Transverse colon (tissue), 4 donors: ENCODE results near the gene PTGDR2. TPM values are rescaled to one million over a fixed set of nuclear protein-coding genes. Genes with fewer than 3 reads are reported as not detected.

Experiments used
- DNase-seq: peaks from one replicate; pipeline ENCODE4 v3.0.0-alpha.2; 2019
- H3K27ac ChIP-seq, 4 donors: fragments of 200-600 bp; sonication (generic); 2 replicates each; pipeline ENCODE4 v1.5.1; 2016 to 2018; ENCODE audit warnings: inconsistent platforms in 4 of 4
- H3K27me3 ChIP-seq: fragments of 200-600 bp; sonication (generic); 2 replicates; pipeline ENCODE4 v1.5.1; 2017; ENCODE audit warnings: inconsistent platforms
- H3K36me3 ChIP-seq, 4 donors: fragments of 200-600 bp; sonication (generic); 2 replicates each; pipeline ENCODE4 v1.5.1; 2017 to 2019; ENCODE audit warnings: inconsistent platforms in 4 of 4
- H3K4me1 ChIP-seq, 4 donors: fragments of 200-600 bp; sonication (generic); 2 replicates each; pipeline ENCODE4 v1.5.1; 2017 to 2020; ENCODE audit warnings: inconsistent platforms in 4 of 4
- H3K4me3 ChIP-seq, 4 donors: fragments of 200-600 bp; sonication (generic); 1 replicate in 1 of 4; 2 replicates in 3 of 4; pipeline versions ENCODE4 v1.5.1 to v1.6.1; 2017 to 2019; ENCODE audit warnings: inconsistent platforms in 4 of 4
- H3K9me3 ChIP-seq, 2 donors: fragments of 200-600 bp; sonication (generic); 2 replicates each; pipeline ENCODE4 v1.5.1; 2017 to 2019; ENCODE audit warnings: inconsistent platforms in 2 of 2
- CTCF ChIP-seq, 5 experiments: fragments of 200-600 bp in 3 of 5; fragments of 450-650 bp in 2 of 5; sonication (generic) in 3 of 5; IDR thresholded peaks; 1 replicate in 2 of 5; 2 replicates in 3 of 5; pipeline ENCODE4 v1.5.1; 2016 to 2017; ENCODE audit warnings: antibody characterized with exemption in 5 of 5, inconsistent platforms in 3 of 5, mild to moderate bottlenecking in 2 of 5, moderate library complexity in 1 of 5
- EP300 ChIP-seq: sonication (generic); formaldehyde crosslinking; IDR thresholded peaks from one replicate; pipeline ENCODE4 v1.6.1; 2017; ENCODE audit warnings: antibody characterized with exemption, low read depth
- POLR2A ChIP-seq: fragments of 450-650 bp; IDR thresholded peaks from one replicate; pipeline ENCODE4 v1.6.1; 2016; ENCODE audit warnings: antibody characterized with exemption, mild to moderate bottlenecking, moderate library complexity
- POLR2AphosphoS5 ChIP-seq, 3 donors: sonication (generic); formaldehyde crosslinking; IDR thresholded peaks; one replicate each; pipeline ENCODE4 v1.6.1; 2016; ENCODE audit warnings: antibody characterized with exemption in 3 of 3
- WGBS, 2 donors: methylation state at CpG; one replicate each; pipeline ENCODE4 v1.1.5; 2018; ENCODE audit warnings: low coverage in 1 of 2; 5-methylcytosine and 5-hydroxymethylcytosine counted together
- in situ Hi-C, 4 donors: fragments of 200-750 bp; cut with MboI; loops; one replicate each; pipeline versions ENCODE4 v1.15.0 to v1.15.1; 2017; ENCODE audit warnings: low sequenced_read_pairs in 3 of 4, low pct_ligation_motif_present in 1 of 4, low pct_unique_long_range_greater_than_20kb in 1 of 4
- intact Hi-C: fragments of 100-400 bp; cut with DNase I; formaldehyde crosslinking; loops from one replicate; pipeline ENCODE4 v1.15.1; 2023; ENCODE audit warnings: low total_unique reads
- total RNA-seq, 4 donors: library from RNA; depleted of rRNA; stranded (reverse); fragments of >200 nt; gene quantifications; one replicate each; pipeline ENCODE4 v1.1.0, GENCODE V29; 2016

PTGDR2 gene
- total RNA-seq, 4 donors from 2014 or later, result 3.5 to 36.6 (median 4.5) TPM; not detected in 1

- DNase-seq, result peak; percentile 60
- Histone ChIP-seq H3K27me3 (no peaks in the 10 kb centered on the region), H3K4me3 (no peak overlapping the region), H3K36me3 (peaks cover 0 to 5% (median 0%) of the 10 kb centered on the region in 4 donors), H3K4me1 (peaks cover 0 to 2% (median 0%) of the 10 kb centered on the region in 4 donors), H3K27ac (no peak overlapping the region), H3K9me3 (no peaks in the 10 kb centered on the region)
- in situ Hi-C loops (no loop called here), intact Hi-C loops (no loop called here)
- WGBS, 2 donors, result 56 to 60% methylated on average over 1 to 5 of the region's 5 CpGs
- no peak for TF ChIP-seq POLR2AphosphoS5 (IDR thresholded peaks at IDR 0.05)
- peak; percentile 31 to 65 (median 56) for TF ChIP-seq CTCF (IDR thresholded peaks at IDR 0.05)
- no peak for TF ChIP-seq POLR2A
These were observed 31.8 kb upstream of the PTGDR2 start for GRCh38 chr11:60887556-60887955.

- intact Hi-C loops (no loop called here), in situ Hi-C loops (no loop called here)
- peaks cover 0 to 6% (median 1%) of the 10 kb centered on the region in 4 donors for H3K4me1 ChIP-seq
- no peaks in the 10 kb centered on the region for H3K27me3 ChIP-seq
- WGBS, 2 donors, result 55 to 83% methylated on average over 4 to 8 of the region's 8 CpGs
- no peaks in the 10 kb centered on the region for H3K9me3 ChIP-seq
- H3K4me3 ChIP-seq, result no peak overlapping the region
- peak overlapping the region in 2 of 4 donors; percentile 5 to 13 for H3K27ac ChIP-seq
- H3K36me3 ChIP-seq, result no peaks in the 10 kb centered on the region
- DNase-seq, result no peak
- TF ChIP-seq POLR2A, result no peak
- TF ChIP-seq CTCF (IDR thresholded peaks at IDR 0.05), result no peak
- TF ChIP-seq POLR2AphosphoS5 (IDR thresholded peaks at IDR 0.05), result no peak
- no peak for TF ChIP-seq EP300
These were observed 25.0 kb upstream of the PTGDR2 start for GRCh38 chr11:60880643-60881282.

- in situ Hi-C loops, result no loop called here
- Histone ChIP-seq H3K9me3 (no peaks in the 10 kb centered on the region), H3K36me3 (no peaks in the 10 kb centered on the region), H3K27ac (peak overlapping the region in 2 of 4 donors; percentile 13 to 53), H3K27me3 (no peaks in the 10 kb centered on the region), H3K4me3 (no peak overlapping the region), H3K4me1 (peaks cover 0 to 6% (median 1%) of the 10 kb centered on the region in 4 donors)
- 88 to 100% methylated on average over 3 to 5 of the region's 5 CpGs for WGBS, 2 donors
- TF ChIP-seq POLR2A, result no peak
- TF ChIP-seq POLR2AphosphoS5 (IDR thresholded peaks at IDR 0.05), result no peak
- no peak for TF ChIP-seq CTCF (IDR thresholded peaks at IDR 0.05)
- no peak for TF ChIP-seq EP300
- DNase-seq, result no peak
- intact Hi-C loops, result no loop called here
These were observed 24.3 kb upstream of the PTGDR2 start for GRCh38 chr11:60879971-60880588.

GRCh38 chr11:60879104-60879503 is 23.4 kb upstream of the PTGDR2 start:
- no peak for TF ChIP-seq POLR2AphosphoS5 (IDR thresholded peaks at IDR 0.05)
- TF ChIP-seq POLR2A, result no peak
- TF ChIP-seq CTCF (IDR thresholded peaks at IDR 0.05), result no peak
- no peak for TF ChIP-seq EP300
- Histone ChIP-seq H3K9me3 (no peaks in the 10 kb centered on the region), H3K27me3 (no peaks in the 10 kb centered on the region), H3K27ac (peak overlapping the region; percentile 41 to 60 (median 50)), H3K36me3 (no peaks in the 10 kb centered on the region), H3K4me3 (no peak overlapping the region), H3K4me1 (peaks cover 0 to 6% (median 1%) of the 10 kb centered on the region in 4 donors)
- no peak for DNase-seq
- intact Hi-C loops, result no loop called here
- in situ Hi-C loops, result no loop called here
- WGBS, 2 donors, result 65 to 100% methylated on average over 1 of the region's 1 CpG
